ENCODE measurements around the gene RREB1.
A peak's percentile ranks its signal among the peaks of the same experiment; 100 is the strongest.

RREB1 gene

GRCh38 chr6:7197747-7198146 lies 90.0 kb downstream of the RREB1 start:
- no peak for DNase-seq

GRCh38 chr6:7198833-7199800 lies 91.4 kb downstream of the RREB1 start:
- no peak for DNase-seq

- DNase-seq, result peak; percentile 63
Measured at GRCh38 chr6:7200598-7201443, 93.1 kb downstream of the RREB1 start.

GRCh38 chr6:7201444-7201731 lies 93.6 kb downstream of the RREB1 start:
- DNase-seq, result no peak

- DNase-seq, result no peak
Measured at GRCh38 chr6:7201732-7202541, 94.2 kb downstream of the RREB1 start.

- no peak for DNase-seq
Measured at GRCh38 chr6:7202950-7203349, 95.2 kb downstream of the RREB1 start.

GRCh38 chr6:7203939-7204338 lies 96.2 kb downstream of the RREB1 start:
- DNase-seq, result peak; percentile 1

GRCh38 chr6:7204726-7205125 lies 97.0 kb downstream of the RREB1 start:
- DNase-seq, result no peak

GRCh38 chr6:7207720-7208119 lies 100.0 kb downstream of the RREB1 start:
- no peak for DNase-seq

GRCh38 chr6:7213416-7213815 lies 105.7 kb downstream of the RREB1 start:
- DNase-seq, result no peak

- DNase-seq, result no peak
Measured at GRCh38 chr6:7214468-7214867, 106.7 kb downstream of the RREB1 start.

GRCh38 chr6:7215131-7215530 lies 107.4 kb downstream of the RREB1 start:
- DNase-seq, result no peak

- no peak for DNase-seq
Measured at GRCh38 chr6:7215798-7216231, 108.1 kb downstream of the RREB1 start.

GRCh38 chr6:7216941-7217621 lies 109.3 kb downstream of the RREB1 start:
- no peak for DNase-seq

- no peak for DNase-seq
Measured at GRCh38 chr6:7218406-7218988, 110.7 kb downstream of the RREB1 start.

GRCh38 chr6:7219310-7219709 lies 111.5 kb downstream of the RREB1 start:
- DNase-seq, result no peak

GRCh38 chr6:7222197-7222596 lies 114.4 kb downstream of the RREB1 start:
- DNase-seq, result no peak

- DNase-seq, result no peak
Measured at GRCh38 chr6:7224731-7225130, 117.0 kb downstream of the RREB1 start.

- no peak for DNase-seq
Measured at GRCh38 chr6:7228662-7229375, 121.1 kb downstream of the RREB1 start.

GRCh38 chr6:7229376-7230326 lies 121.9 kb downstream of the RREB1 start:
- DNase-seq, result no peak
